Activated effector memory CD4-positive, alpha-beta T cell treated with Interleukin-2 at 50 U/mL for 16 hours (primary cell): ENCODE data around the gene NLGN1.

ENCODE experiments used
- DNase-seq: peaks from one replicate; pipeline ENCODE4 v3.0.0-alpha.2; 2020

The NLGN1 gene

GRCh38 chr3:174023421-174023820 lies 625.9 kb downstream of the NLGN1 start:
- DNase-seq = no peak

- no peak for DNase-seq
These were observed 631.1 kb downstream of the NLGN1 start for GRCh38 chr3:174028673-174029072.

- DNase-seq = no peak
These were observed 637.9 kb downstream of the NLGN1 start for GRCh38 chr3:174035328-174035886.

GRCh38 chr3:174046311-174046710 lies 648.8 kb downstream of the NLGN1 start:
- no peak for DNase-seq

- no peak for DNase-seq
These were observed 651.9 kb downstream of the NLGN1 start for GRCh38 chr3:174049472-174049871.

GRCh38 chr3:174051191-174051590 lies 653.6 kb downstream of the NLGN1 start:
- no peak for DNase-seq

GRCh38 chr3:174058804-174059203 lies 661.3 kb downstream of the NLGN1 start:
- no peak for DNase-seq

- no peak for DNase-seq
These were observed 662.9 kb downstream of the NLGN1 start for GRCh38 chr3:174060431-174060830.

GRCh38 chr3:174061162-174061561 lies 663.6 kb downstream of the NLGN1 start:
- no peak for DNase-seq

- DNase-seq = no peak
These were observed 664.2 kb downstream of the NLGN1 start for GRCh38 chr3:174061731-174062130.

GRCh38 chr3:174062923-174063322 lies 665.4 kb downstream of the NLGN1 start:
- DNase-seq = no peak

GRCh38 chr3:174068035-174068434 lies 670.5 kb downstream of the NLGN1 start:
- DNase-seq = no peak

- DNase-seq = no peak
These were observed 675.1 kb downstream of the NLGN1 start for GRCh38 chr3:174072675-174073074.

GRCh38 chr3:174083706-174084105 lies 686.2 kb downstream of the NLGN1 start:
- DNase-seq = no peak

GRCh38 chr3:174089592-174089991 lies 692.0 kb downstream of the NLGN1 start:
- DNase-seq = no peak

- no peak for DNase-seq
These were observed 697.1 kb downstream of the NLGN1 start for GRCh38 chr3:174094669-174095068.

- DNase-seq = no peak
These were observed 700.1 kb downstream of the NLGN1 start for GRCh38 chr3:174097686-174098085.

- DNase-seq = no peak
These were observed 701.2 kb downstream of the NLGN1 start for GRCh38 chr3:174098746-174099145.

- DNase-seq = no peak
These were observed 702.2 kb downstream of the NLGN1 start for GRCh38 chr3:174099724-174100123.

- DNase-seq = no peak
These were observed 703.2 kb downstream of the NLGN1 start for GRCh38 chr3:174100744-174101143.

GRCh38 chr3:174101244-174101643 lies 703.7 kb downstream of the NLGN1 start:
- DNase-seq = no peak

- DNase-seq = no peak
These were observed 704.7 kb downstream of the NLGN1 start for GRCh38 chr3:174102274-174102673.

GRCh38 chr3:174102866-174103265 lies 705.3 kb downstream of the NLGN1 start:
- no peak for DNase-seq

GRCh38 chr3:174110761-174111160 lies 713.2 kb downstream of the NLGN1 start:
- DNase-seq = no peak

- no peak for DNase-seq
These were observed 714.2 kb downstream of the NLGN1 start for GRCh38 chr3:174111776-174112175.

- DNase-seq = no peak
These were observed 718.9 kb downstream of the NLGN1 start for GRCh38 chr3:174116421-174116820.
